ENCODE results near the gene KLF12. TPM values are rescaled to one million over a fixed set of nuclear protein-coding genes. Genes with fewer than 3 reads are reported as not detected.

Gene KLF12
- polyA plus RNA-seq, 1 experiment = 29.3 TPM

DNA sequence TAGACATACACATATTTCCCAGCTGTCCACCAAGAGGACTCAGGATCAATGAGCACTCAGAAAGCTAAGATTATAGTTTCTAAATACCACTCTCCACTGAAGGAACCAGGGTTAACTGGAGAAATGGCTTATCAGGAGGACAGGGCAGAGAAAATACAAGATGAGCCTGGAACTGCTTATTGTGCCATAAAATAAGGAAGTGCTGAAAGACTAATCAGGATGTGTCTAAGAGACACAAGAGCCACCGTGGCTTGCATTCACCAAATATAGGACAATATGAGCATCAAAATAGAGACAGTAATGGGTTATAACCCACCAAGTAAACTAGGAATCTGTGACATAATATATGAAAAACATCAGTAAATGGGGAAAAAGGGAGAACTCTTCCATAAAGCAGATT is 32.8 kb downstream of the KLF12 start:
- Histone ChIP-seq H3K27ac (ENCODE audit: low read depth, low read length) (no peak overlapping the region), H3K9me3 (ENCODE audit: control insufficient read depth, insufficient read depth, low read length) (no peaks in the 10 kb centered on the region; the same call in 1 of the 2 replicates), H3K4me3 (ENCODE audit: low read depth, low read length) (no peak overlapping the region), H3K27me3 (ENCODE audit: control insufficient read depth, insufficient read depth, low read length) (no peaks in the 10 kb centered on the region)
- TF ChIP-seq, protein P1, sequence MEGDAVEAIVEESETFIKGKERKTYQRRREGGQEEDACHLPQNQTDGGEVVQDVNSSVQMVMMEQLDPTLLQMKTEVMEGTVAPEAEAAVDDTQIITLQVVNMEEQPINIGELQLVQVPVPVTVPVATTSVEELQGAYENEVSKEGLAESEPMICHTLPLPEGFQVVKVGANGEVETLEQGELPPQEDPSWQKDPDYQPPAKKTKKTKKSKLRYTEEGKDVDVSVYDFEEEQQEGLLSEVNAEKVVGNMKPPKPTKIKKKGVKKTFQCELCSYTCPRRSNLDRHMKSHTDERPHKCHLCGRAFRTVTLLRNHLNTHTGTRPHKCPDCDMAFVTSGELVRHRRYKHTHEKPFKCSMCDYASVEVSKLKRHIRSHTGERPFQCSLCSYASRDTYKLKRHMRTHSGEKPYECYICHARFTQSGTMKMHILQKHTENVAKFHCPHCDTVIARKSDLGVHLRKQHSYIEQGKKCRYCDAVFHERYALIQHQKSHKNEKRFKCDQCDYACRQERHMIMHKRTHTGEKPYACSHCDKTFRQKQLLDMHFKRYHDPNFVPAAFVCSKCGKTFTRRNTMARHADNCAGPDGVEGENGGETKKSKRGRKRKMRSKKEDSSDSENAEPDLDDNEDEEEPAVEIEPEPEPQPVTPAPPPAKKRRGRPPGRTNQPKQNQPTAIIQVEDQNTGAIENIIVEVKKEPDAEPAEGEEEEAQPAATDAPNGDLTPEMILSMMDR (IDR thresholded peaks at IDR 0.05; ENCODE audit: low read depth, low read length) = no peak
- ChIA-PET POLR2A (no interaction called here), CTCF (no interaction called here)
- no peak for DNase-seq (ENCODE audit: low read depth, low spot score)

DNA sequence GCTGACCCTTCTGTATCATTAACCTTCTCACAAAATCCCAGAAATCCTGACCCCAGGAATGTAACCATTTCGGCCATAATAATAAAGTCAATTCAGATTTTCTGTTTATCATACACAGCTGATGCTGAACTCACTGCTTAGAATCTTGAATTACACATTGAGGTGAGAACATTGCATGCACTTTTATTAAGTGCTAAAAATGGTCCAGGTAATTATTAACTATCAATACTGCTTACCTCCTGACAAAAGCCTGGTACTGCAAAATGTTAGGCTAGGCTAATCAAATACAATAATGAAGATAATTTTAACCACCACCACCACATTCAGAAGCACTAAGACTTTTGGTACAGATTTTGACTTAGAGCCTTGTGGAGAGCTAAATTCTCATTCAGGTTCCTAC is 36.1 kb downstream of the KLF12 start:
- TF ChIP-seq, protein P1 (IDR thresholded peaks at IDR 0.05; ENCODE audit: low read depth, low read length) = no peak
- CTCF ChIA-PET = no interaction called here

GRCh38 chr13:74097116-74097515 is 37.1 kb downstream of the KLF12 start:
- Histone ChIP-seq H3K9me3 (ENCODE audit: control insufficient read depth, insufficient read depth, low read length) (no peaks in the 10 kb centered on the region; the same call in 1 of the 2 replicates), H3K27ac (ENCODE audit: low read depth, low read length) (no peak overlapping the region), H3K27me3 (ENCODE audit: control insufficient read depth, insufficient read depth, low read length) (no peaks in the 10 kb centered on the region), H3K4me3 (ENCODE audit: low read depth, low read length) (no peak overlapping the region)
- TF ChIP-seq, protein P1 (IDR thresholded peaks at IDR 0.05; ENCODE audit: low read depth, low read length) = no peak
- ChIA-PET CTCF (no interaction called here), POLR2A (no interaction called here)
- DNase-seq (ENCODE audit: low read depth, low spot score) = no peak

More for the DNA sequence above, 36.1 kb downstream of the KLF12 start:
- no peaks in the 10 kb centered on the region; the same call in 1 of the 2 replicates for H3K9me3 ChIP-seq (ENCODE audit: control insufficient read depth, insufficient read depth, low read length)
- no peaks in the 10 kb centered on the region for H3K27me3 ChIP-seq (ENCODE audit: control insufficient read depth, insufficient read depth, low read length)
- H3K27ac ChIP-seq (ENCODE audit: low read depth, low read length) = no peak overlapping the region
- H3K4me3 ChIP-seq (ENCODE audit: low read depth, low read length) = no peak overlapping the region
- no peak for DNase-seq (ENCODE audit: low read depth, low spot score)
- POLR2A ChIA-PET = no interaction called here

- no peaks in the 10 kb centered on the region for H3K9me3 ChIP-seq (ENCODE audit: control insufficient read depth, insufficient read depth, low read length)
- ChIA-PET POLR2A (interaction anchor here (0.6 kb wide), 1 partner anchor 27 kb away, joined by 3 read pairs; no protein-coding TSS in a partner anchor), CTCF (interaction anchor here (0.6 kb wide), 1 partner anchor 193 kb away, joined by 3 read pairs; no protein-coding TSS in a partner anchor)
- TF ChIP-seq, protein P1 (IDR thresholded peaks at IDR 0.05; ENCODE audit: low read depth, low read length) = no peak
- H3K4me3 ChIP-seq (ENCODE audit: low read depth, low read length) = no peak overlapping the region
- no peaks in the 10 kb centered on the region for H3K27me3 ChIP-seq (ENCODE audit: control insufficient read depth, insufficient read depth, low read length)
- no peak for DNase-seq (ENCODE audit: low read depth, low spot score)
- no peak overlapping the region for H3K27ac ChIP-seq (ENCODE audit: low read depth, low read length)
Observed at GRCh38 chr13:74093691-74094090, 40.5 kb downstream of the KLF12 start.

DNA sequence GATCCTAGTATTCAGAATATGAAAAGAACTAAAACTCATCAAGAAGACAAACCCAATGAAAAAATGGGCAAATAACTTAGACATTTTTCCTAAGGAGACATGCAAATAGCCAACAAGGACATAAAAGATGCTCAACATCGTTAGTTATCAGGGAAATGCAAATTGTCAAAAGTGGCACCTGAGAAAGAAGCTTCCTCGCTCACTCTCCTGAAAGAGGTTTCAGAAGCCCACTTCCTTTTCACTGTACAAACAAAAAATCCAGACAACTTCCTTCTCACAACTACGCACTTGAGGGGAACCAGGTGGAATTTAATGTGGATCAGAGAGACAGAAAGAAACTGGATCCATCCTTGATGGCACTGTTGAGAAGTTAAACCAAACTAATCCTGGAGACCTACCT is 41.5 kb downstream of the KLF12 start:
- TF ChIP-seq, protein P1 (IDR thresholded peaks at IDR 0.05; ENCODE audit: low read depth, low read length) = no peak
- CTCF ChIA-PET = no interaction called here
- H3K27ac ChIP-seq (ENCODE audit: low read depth, low read length) = no peak overlapping the region
- H3K9me3 ChIP-seq (ENCODE audit: control insufficient read depth, insufficient read depth, low read length) = no peaks in the 10 kb centered on the region
- DNase-seq (ENCODE audit: low read depth, low spot score) = no peak
- POLR2A ChIA-PET = no interaction called here
- H3K4me3 ChIP-seq (ENCODE audit: low read depth, low read length) = no peak overlapping the region
- no peaks in the 10 kb centered on the region for H3K27me3 ChIP-seq (ENCODE audit: control insufficient read depth, insufficient read depth, low read length)
